Islet of Langerhans (tissue), 1 donor: ENCODE measurements around the gene CCDC196.

Source experiments
- FAIRE-seq: peaks from one replicate; lab custom pipeline; 2011; peaks lifted over from hg19 to GRCh38; lab: Jason Lieb, UNC

CCDC196 gene, protein sequence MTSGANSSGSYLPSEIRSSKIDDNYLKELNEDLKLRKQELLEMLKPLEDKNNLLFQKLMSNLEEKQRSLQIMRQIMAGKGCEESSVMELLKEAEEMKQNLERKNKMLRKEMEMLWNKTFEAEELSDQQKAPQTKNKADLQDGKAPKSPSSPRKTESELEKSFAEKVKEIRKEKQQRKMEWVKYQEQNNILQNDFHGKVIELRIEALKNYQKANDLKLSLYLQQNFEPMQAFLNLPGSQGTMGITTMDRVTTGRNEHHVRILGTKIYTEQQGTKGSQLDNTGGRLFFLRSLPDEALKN

GRCh38 chr14:66485910-66486421 is at the start of gene CCDC196:
TSS of gene CCDC196 (plus strand) at chr14:66486371. CDS start at chr14:66486503, 132 bp downstream.
- FAIRE-seq, result no peak

DNA sequence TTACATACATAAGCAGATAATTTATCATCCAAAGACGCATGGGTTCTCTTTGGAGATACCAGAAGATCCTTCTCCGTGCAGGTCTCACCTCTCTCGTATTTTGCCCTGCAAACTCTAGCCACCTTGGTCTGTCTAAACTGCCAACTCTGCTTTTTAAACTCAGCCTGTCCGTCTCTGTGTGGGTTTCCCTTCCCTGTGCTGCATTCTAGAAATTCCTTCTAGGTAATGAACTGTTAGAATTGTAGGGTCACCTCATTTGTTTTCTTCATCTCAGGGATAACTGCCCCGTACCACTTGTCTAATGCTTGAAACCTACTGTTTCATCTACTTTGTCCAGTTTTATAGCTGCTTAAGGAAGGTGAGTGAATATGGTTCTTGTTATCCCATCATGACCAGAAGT is 45.4 kb upstream of the CCDC196 start:
- FAIRE-seq, result no peak

DNA sequence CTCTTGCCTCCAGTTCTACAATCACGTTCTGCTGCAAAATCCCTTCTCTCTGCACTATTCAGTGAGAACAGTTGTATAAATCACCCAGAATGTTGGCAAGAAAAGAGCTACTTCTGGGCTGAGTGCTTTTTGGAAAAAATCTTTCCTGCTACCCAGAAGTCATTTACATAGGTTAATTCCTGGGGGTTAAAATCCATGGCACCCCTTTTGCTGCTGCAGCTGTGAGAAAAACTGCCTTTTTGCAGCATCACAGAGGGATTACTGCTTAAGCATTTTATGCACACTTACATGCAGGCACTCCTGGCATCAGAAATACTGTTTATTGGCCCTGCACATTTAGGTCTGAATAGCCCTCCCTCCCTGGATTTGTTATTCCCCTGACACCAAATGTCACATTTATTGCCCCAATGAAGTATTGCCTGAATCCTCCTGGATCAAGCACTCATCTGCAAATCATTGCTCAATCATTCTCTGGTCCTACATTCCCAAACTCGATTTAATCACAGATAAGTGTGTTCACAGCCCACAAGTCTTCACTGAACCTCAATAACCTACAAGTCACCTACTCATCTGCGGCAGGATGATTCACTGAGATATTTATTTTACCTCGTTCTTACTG is 43.1 kb upstream of the CCDC196 start:
- FAIRE-seq, result no peak

DNA sequence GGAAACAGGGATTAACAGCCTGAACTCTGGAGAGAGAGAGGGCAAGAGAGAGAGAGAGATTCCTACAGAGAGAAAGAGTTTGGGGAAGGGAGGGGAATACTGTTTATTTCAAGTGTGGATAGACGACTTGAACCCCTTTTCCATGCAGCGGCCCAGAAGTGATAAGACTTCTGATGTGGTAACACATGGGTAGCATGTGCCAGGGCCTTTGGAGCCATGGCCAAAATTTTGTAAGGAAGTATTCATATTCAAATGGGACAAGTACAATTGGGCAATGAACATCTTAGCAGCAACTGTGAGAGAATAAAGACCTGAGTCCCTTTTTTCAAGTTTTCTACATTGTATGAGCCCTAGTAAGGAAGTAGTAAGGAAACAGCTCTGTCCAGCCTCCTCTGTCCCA is 42.4 kb upstream of the CCDC196 start:
- no peak for FAIRE-seq

DNA sequence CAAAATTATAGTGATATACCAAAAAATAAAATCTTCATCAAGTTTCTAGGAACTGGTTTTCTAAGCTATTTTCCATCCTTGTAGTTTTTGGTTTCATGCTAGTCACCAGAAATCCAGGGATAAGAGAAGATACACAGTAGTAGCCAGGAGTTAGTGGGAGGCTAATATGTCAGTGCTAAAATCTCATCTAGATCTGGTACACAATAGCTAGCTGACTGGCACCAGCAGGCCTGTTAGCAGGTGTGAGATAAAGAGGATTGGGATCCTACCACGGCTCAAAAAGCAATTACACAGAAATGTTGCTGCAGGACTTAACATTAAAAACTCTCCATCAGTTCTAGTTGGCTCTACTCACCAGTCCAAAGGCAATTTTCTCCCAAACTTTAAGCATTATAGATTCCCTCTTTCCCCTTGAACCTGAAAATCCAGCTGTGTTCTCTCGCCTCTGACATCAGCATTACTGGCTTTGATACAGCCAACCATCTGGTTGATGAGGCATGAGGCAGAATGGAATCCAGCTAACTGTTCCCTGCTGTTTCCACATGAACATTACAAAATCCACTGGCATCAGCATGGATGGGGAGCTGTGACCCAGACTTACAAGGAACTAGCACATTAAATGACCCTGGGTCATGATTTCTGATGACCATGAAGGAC is 41.8 kb upstream of the CCDC196 start:
- no peak for FAIRE-seq

DNA sequence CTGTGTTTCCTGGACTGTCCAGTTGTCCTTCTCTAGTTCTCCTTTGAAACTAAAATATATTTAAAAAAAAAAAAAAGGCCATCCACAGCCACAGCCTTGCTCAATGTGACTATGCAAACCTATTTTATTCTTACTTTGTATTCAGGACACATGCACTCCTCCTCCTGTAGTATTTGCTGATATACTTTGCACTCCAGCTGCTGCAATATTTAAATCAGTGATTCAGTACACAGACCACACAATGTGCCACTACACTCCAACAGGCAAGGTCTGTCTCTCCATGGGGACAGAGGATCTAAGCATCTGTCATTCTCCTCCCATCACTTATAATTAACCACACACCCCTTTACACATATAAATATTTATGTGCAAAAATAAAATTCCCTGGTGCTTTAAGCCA is 40.2 kb upstream of the CCDC196 start:
- no peak for FAIRE-seq

DNA sequence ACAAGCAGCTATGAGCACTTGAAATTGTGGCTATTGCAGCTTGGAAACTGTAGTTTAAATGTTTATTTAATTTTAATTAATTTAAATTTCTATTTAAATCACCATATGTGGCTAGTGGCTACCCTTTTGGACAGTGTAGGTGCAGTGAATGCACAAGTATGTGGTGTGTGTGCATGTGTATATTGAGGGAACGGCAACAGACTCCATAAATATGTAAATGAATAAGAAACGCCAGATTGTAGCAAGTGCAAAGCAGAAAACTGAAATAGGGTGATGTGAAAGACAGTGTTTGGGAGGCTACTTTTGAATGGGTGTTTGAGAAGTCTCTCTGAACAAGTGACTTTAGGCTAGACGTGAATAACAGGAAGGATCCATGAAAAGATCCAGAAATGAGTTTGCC is 32.7 kb upstream of the CCDC196 start:
- FAIRE-seq, result no peak

DNA sequence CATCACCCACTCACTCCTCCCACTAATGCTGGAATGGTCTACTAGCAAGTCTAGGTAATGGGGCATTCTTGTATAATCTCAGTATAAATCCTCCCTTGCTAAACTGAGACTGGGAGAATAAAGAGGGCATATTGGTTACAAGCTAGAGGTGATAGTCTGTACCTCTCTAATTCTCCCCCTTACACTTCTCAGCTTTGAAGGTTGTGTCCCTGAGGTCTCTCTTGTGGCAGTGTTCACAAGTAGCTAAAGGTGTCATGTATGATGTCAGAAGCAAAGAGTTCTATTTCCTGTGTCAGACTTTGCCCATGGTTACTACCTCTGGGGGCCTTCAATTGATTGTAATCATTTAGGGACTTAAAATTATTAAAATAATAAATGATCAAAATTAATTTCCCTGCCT is 26.6 kb upstream of the CCDC196 start:
- FAIRE-seq, result no peak

- no peak for FAIRE-seq
Measured at GRCh38 chr14:66464261-66464660, 21.9 kb upstream of the CCDC196 start.

- no peak for FAIRE-seq
Measured at GRCh38 chr14:66468778-66469367, 17.3 kb upstream of the CCDC196 start.

- FAIRE-seq, result no peak
Measured at GRCh38 chr14:66471584-66471983, 14.6 kb upstream of the CCDC196 start.

DNA sequence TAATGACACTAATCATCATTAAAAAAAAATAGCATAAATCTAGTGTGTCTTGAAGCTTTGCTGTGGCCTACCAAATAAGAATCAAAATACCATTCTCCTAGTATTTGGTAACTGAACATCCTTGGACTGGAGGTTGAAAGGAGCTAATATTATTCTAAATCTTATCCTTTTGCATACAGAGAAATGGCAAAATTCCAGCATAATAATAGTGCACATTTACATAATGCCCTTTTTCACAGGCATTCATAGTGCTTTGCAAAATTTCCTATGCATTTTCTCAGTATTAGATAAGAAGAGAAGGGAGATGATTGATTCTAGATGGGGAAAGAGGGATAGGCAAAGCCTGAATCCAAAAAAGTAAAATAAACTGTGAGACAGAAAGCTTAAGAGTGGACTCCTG is 13.9 kb upstream of the CCDC196 start:
- no peak for FAIRE-seq

- FAIRE-seq, result no peak
Measured at GRCh38 chr14:66473223-66473622, 12.9 kb upstream of the CCDC196 start.

DNA sequence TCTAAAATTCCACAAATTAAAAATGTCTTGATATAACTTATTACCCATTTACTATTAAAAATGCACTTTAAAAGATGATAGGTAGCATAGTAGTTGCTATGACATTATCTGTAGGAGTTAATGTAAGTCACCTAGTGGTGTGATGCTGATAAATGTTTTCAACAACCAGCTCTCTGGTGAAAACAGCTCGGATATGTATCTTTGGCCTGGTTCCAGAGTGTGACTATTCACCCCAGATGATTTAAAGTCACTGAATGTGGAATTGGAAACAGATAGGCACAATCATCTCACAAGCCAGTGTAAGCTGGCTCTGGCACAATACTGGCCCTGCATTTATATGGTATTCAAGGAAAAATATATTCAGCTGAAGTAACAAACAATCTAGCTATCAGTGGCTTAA is 9.2 kb upstream of the CCDC196 start:
- no peak for FAIRE-seq

GRCh38 chr14:66477567-66477966 is 8.6 kb upstream of the CCDC196 start:
- no peak for FAIRE-seq

GRCh38 chr14:66482873-66483272 is 3.3 kb upstream of the CCDC196 start:
- FAIRE-seq, result no peak

- no peak for FAIRE-seq
Measured at GRCh38 chr14:66483322-66483721, 2.8 kb upstream of the CCDC196 start.

DNA sequence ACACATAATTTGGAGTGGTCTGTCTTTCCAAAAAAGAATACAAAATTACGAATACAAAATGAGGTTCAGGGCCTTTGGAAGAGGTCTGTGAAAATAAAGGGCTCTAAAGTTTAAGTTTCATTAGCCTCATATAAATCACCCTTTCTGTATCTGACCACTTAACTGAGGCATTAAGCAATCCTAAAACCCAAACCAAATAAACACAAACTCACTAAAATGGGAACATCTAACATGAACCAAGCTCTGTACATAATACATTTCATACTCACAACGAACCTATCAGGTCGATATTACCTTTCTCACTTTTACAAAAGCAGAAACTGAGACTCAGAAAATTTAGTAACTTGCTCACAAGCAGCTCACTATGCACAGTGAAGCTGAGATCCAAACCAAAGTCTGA is 1.1 kb upstream of the CCDC196 start:
- no peak for FAIRE-seq

GRCh38 chr14:66487164-66487563 is 993 bp downstream of the CCDC196 start:
- no peak for FAIRE-seq

DNA sequence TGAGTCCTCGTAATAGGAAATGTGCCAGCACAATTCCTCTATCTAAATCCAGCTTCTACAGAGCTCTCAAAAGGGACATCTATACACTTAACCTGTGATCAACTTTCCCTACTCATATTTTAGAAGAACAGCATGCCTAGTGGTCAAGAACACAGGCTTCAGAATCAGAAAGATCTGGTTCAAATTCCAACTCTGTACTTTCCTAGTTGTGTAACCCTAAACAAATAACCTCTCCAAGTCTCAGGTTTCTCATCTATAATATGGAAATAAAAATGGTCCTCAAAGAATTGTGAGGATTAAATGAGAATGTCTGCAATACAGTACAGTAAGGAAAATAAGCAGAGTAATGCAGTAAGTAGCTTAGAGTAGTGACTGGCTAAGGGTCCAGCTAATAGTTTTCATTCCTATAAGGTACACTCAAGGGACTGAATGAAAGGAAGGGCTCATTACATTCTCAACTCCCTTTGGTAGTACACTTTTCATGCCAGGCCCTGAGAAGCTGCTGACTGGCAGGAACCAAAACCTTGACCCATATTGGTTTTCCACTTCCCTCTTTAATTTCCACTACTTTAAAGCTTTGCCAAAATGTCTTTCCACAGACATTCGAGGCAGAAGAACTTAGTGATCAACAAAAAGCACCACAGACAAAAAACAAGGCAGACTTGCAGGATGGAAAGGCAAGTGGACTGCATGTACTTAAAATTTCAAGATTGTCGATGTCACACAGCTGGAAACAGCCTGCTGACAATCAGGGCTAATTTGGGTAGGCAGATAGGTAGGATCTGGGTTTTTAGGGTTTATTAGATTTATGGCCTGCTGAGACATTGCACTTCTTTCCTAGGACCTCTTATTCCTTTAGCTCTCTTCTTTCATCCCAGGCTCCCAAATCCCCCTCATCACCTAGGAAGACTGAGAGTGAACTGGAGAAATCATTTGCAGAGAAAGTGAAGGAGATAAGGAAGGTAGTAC is 4.3 kb downstream of the CCDC196 start:
- no peak for FAIRE-seq

GRCh38 chr14:66493750-66494149 is 7.6 kb downstream of the CCDC196 start:
- no peak for FAIRE-seq
